Placental epithelial cell (primary cell): ENCODE measurements around the gene CDK7. TPM values are rescaled to one million over a fixed set of nuclear protein-coding genes. Genes with fewer than 3 reads are reported as not detected.

Experiments used
- total RNA-seq: library from RNA; depleted of rRNA; stranded (reverse); fragments of >200 nt; gene quantifications from 2 replicates; pipeline ENCODE4 v1.2.3, GENCODE V29; 2012

The CDK7 gene
- 27.5 and 39.9 TPM in 2 replicates for total RNA-seq

DNA sequence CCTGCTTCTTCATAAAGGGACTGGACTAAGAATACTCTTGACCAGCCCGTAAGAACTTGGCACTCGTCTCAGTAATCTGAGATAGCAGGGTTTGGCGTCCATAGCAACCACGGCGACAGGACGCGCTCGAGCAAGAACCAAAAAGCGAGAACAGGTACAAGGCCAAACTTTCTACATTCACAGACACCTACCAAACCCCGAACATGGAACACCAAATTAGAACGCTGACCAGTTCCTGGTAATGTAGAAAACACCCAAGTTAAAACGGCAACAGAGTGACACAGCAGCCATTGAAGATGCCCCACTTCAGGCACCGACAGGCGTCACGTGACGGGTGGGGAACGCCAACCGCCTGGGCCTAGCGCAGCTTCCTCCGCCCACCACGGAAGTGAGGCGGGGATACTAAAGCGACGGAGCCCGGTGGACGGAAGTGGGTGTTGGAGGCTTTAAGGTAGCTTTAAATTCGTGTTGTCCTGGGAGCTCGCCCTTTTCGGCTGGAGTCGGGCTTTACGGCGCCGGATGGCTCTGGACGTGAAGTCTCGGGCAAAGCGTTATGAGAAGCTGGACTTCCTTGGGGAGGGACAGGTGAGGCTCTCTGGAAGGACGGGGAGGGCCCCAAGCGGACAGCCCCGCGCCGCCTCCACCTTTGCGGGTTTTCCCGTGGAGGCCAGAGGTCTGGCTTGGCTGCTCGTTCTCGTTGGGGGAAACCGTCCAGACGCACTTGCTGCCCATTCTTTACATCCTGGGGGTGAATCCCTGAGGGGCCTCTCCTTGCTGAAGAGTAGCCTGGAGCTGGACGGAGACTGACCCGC is at the start of gene CDK7:
TSS of gene CDK7 (plus strand) at position 430 of the 812 bp plus-strand sequence. CDS start at position 520, 90 bp downstream.

DNA sequence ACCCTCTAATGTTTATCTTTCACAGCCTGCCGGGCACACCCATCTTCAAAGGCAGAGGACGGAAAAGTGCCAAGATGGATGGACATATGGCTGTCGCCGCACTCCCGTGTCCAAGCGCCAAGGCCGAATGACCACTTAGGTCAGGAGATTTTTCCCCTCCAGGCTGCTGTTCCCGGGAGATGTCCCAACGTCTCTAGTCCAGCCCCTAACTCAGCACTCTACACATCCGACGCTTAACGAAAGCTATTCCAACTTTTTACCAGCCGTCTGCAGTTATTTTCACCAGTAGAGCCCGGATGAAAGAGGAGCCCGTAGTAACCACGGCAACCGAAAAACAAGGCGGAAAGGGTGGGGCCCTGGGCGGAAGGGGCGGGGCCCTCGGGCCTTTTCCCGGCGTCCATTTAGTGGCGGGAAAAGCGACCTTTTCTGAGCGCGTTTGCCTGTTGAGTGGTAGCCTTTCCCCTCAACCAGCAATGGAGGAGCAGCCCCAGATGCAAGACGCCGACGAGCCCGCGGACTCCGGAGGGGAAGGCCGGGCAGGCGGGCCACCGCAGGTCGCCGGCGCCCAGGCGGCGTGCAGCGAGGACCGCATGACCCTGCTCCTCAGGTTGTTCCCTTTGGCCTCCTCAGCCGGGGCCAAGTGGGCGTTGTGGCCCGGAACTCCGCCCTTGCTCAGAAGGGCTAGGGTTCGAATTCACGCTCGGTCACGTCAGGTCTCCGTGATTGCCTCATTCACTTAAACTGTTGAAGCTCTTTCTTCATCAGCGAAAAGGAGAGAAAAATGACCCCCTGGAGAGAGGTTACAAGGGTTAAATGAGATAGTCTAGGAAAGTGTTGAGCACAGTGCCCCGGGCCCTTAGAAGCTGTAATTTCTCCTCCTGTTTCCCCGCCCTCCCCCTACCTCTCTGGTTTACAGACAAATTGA is 45.3 kb upstream of the CDK7 start, which contains the start of gene CENPH:
TSS of gene CENPH (plus strand) at position 422 of the 925 bp plus-strand sequence. CDS start at position 474, 52 bp downstream.

Other genes with a start within 250 kb of the CDK7 start
- gene SLC30A5, start 140.9 kb upstream of the CDK7 start, total RNA-seq: 49.7 and 58.1 TPM in 2 replicates
- 28.7 and 69.1 TPM in 2 replicates for gene CCNB1, start 67.7 kb upstream of the CDK7 start, total RNA-seq
- gene CENPH, start 45.3 kb upstream of the CDK7 start, total RNA-seq: 8.2 and 14.9 TPM in 2 replicates
- 2.4 and 3.8 TPM in 2 replicates for gene CCDC125, start 97.9 kb downstream of the CDK7 start, total RNA-seq
- 7.5 and 12.5 TPM in 2 replicates for gene AK6, start 134.6 kb downstream of the CDK7 start, total RNA-seq
- gene TAF9, start 134.6 kb downstream of the CDK7 start, total RNA-seq: 38.9 and 67.0 TPM in 2 replicates
- gene RAD17, start 134.9 kb downstream of the CDK7 start, total RNA-seq: 23.2 and 29.1 TPM in 2 replicates
- gene MARVELD2, start 180.2 kb downstream of the CDK7 start, total RNA-seq: 20.0 and 29.5 TPM in 2 replicates